ENCODE data around the gene OPCML.

OPCML gene

DNA sequence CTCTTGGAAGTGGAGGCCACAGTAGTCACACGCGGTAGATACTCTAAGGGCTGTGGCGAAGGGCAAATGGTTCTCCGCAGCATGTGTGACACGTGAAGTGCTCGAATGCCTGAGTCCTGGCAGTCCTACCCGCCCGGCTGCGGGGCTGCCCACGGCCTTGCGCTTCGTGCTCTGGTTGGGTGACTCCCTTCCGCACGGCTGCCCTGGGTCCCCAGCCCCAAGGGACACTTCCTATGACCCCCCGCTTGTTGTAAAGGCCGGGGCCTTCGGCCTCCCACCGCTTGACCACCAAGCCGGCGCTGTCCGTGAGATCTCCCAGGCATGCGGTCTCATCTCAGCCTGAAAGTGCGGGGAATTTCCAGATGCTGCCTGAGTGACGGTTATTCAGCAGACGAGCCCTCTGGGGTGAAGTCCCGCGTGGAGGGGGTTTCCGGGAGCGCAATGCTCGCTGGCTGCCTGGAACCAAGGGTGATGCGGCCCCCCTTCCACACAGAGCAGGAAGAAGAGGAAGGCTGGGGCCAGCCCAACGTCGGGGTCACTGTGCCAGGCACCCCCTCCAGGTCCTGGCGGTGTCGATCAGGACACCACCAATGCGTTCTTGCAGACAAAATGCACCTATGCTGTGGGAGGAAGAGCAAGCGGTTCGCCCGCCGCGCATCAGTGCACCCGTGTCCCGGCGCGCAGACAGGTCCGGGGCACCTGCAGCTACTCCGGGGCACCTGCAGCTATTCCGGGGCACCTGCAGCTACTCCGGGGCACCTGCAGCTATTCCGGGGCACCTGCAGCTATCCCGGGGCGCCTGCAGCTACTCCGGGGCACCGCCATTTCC, 171.2 kb downstream of the OPCML start:
- no peak overlapping the region for H3K4me3 ChIP-seq (ENCODE audit: low read depth, low read length)
- no peaks in the 10 kb centered on the region for H3K9me3 ChIP-seq (ENCODE audit: severe bottlenecking)
- peaks cover 4% of the 10 kb centered on the region for H3K27me3 ChIP-seq (ENCODE audit: insufficient read depth, low read depth, severe bottlenecking)
- H3K27ac ChIP-seq, result no peak overlapping the region
- no peak for DNase-seq
- no peak for TF ChIP-seq CTCF (IDR thresholded peaks at IDR 0.05; ENCODE audit: low read depth, low read length)
- H3K36me3 ChIP-seq, result no peaks in the 10 kb centered on the region

- no peaks in the 10 kb centered on the region for H3K27me3 ChIP-seq (ENCODE audit: insufficient read depth, low read depth, severe bottlenecking)
- no peak for TF ChIP-seq CTCF (IDR thresholded peaks at IDR 0.05; ENCODE audit: low read depth, low read length)
- H3K4me3 ChIP-seq (ENCODE audit: low read depth, low read length), result no peak overlapping the region
- no peak overlapping the region for H3K27ac ChIP-seq
- no peaks in the 10 kb centered on the region for H3K9me3 ChIP-seq (ENCODE audit: severe bottlenecking)
- DNase-seq, result no peak
- H3K36me3 ChIP-seq, result no peaks in the 10 kb centered on the region
These were observed 177.2 kb downstream of the OPCML start for GRCh38 chr11:133355095-133355494.

DNA sequence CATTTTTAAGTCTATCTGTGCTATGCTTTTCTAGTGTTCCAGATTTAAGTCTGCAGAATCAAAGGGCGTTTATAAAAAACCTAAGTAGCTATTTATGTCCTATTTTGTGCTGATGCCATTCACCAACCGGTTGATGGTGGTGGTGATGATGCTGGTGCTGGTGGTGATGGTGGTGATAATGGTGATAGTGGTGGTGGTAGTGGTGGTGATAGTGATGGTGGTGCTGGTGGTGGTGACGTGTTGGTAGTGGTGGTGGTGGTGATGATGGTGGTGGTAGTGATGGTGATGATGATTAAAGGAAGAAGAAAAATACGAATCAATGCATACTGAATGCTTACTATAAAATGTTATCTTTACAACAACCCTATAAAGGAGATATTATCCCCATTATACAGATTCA, 178.2 kb downstream of the OPCML start:
- no peak for DNase-seq
- no peaks in the 10 kb centered on the region for H3K27me3 ChIP-seq (ENCODE audit: insufficient read depth, low read depth, severe bottlenecking)
- no peaks in the 10 kb centered on the region for H3K36me3 ChIP-seq
- no peak overlapping the region for H3K4me3 ChIP-seq (ENCODE audit: low read depth, low read length)
- no peak for TF ChIP-seq CTCF (IDR thresholded peaks at IDR 0.05; ENCODE audit: low read depth, low read length)
- no peak overlapping the region for H3K27ac ChIP-seq
- H3K9me3 ChIP-seq (ENCODE audit: severe bottlenecking), result no peaks in the 10 kb centered on the region

GRCh38 chr11:133350045-133350444, 182.3 kb downstream of the OPCML start:
- no peak for DNase-seq

GRCh38 chr11:133347988-133348387, 184.3 kb downstream of the OPCML start:
- Histone ChIP-seq H3K27ac (no peak overlapping the region), H3K9me3 (ENCODE audit: severe bottlenecking) (no peaks in the 10 kb centered on the region), H3K27me3 (ENCODE audit: insufficient read depth, low read depth, severe bottlenecking) (peaks cover 11% of the 10 kb centered on the region), H3K4me3 (ENCODE audit: low read depth, low read length) (no peak overlapping the region), H3K36me3 (no peaks in the 10 kb centered on the region)
- no peak for DNase-seq
- no peak for TF ChIP-seq CTCF (IDR thresholded peaks at IDR 0.05; ENCODE audit: low read depth, low read length)

More at GRCh38 chr11:133350045-133350444, 182.3 kb downstream of the OPCML start:
- Histone ChIP-seq H3K9me3 (ENCODE audit: severe bottlenecking) (no peaks in the 10 kb centered on the region), H3K27me3 (ENCODE audit: insufficient read depth, low read depth, severe bottlenecking) (peaks cover 9% of the 10 kb centered on the region), H3K4me3 (ENCODE audit: low read depth, low read length) (no peak overlapping the region), H3K36me3 (no peaks in the 10 kb centered on the region), H3K27ac (no peak overlapping the region)
- no peak for TF ChIP-seq CTCF (IDR thresholded peaks at IDR 0.05; ENCODE audit: low read depth, low read length)

GRCh38 chr11:133346137-133346536, 186.2 kb downstream of the OPCML start:
- TF ChIP-seq CTCF (IDR thresholded peaks at IDR 0.05; ENCODE audit: low read depth, low read length), result no peak
- H3K27ac ChIP-seq, result no peak overlapping the region
- no peaks in the 10 kb centered on the region for H3K9me3 ChIP-seq (ENCODE audit: severe bottlenecking)
- H3K36me3 ChIP-seq, result no peaks in the 10 kb centered on the region
- DNase-seq, result no peak
- peaks cover 11% of the 10 kb centered on the region for H3K27me3 ChIP-seq (ENCODE audit: insufficient read depth, low read depth, severe bottlenecking)
- H3K4me3 ChIP-seq (ENCODE audit: low read depth, low read length), result no peak overlapping the region

All from WERI-Rb-1 (cell line).